ENCODE measurements around the gene RAPH1.

DNA sequence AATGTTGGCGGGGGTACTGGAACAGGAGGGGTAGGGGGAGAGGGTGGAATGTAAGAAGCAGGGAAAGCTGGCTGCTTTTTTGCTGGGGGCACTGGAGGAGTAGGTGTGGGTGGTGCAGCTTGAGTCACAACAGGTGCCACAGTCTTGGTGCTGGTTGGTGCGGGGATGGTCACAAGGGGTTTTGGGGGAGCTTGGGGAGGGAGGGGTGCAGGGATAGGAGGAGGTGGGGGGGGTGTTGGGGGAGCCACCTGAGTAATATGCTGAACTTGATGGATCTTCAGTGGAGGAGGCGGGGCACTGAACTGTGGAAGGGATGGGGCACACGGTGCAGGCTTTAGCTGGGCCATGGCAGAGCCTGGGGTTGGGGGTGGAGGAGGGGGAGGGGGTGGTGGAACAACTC, 94.4 kb downstream of the RAPH1 start:
- TF ChIP-seq EP300 (IDR thresholded peaks at IDR 0.05; ENCODE audit: borderline replicate concordance) (no peak), TEAD4 (IDR thresholded peaks at IDR 0.05) (no peak), YY1 (IDR thresholded peaks at IDR 0.05; ENCODE audit: low read depth) (no peak), RAD21 (IDR thresholded peaks at IDR 0.05; ENCODE audit: low read depth) (no peak), CEBPB (IDR thresholded peaks at IDR 0.05) (no peak), NFIC (IDR thresholded peaks at IDR 0.05) (no peak), ZBTB7A (IDR thresholded peaks at IDR 0.05; ENCODE audit: low read depth) (no peak), TAF1 (IDR thresholded peaks at IDR 0.05; ENCODE audit: low read depth) (no peak), CREB1 (IDR thresholded peaks at IDR 0.05; ENCODE audit: low read depth) (no peak)
- TF ChIP-seq, protein P1, sequence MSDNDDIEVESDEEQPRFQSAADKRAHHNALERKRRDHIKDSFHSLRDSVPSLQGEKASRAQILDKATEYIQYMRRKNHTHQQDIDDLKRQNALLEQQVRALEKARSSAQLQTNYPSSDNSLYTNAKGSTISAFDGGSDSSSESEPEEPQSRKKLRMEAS (IDR thresholded peaks at IDR 0.05): no peak
- TF ChIP-seq, protein P2, sequence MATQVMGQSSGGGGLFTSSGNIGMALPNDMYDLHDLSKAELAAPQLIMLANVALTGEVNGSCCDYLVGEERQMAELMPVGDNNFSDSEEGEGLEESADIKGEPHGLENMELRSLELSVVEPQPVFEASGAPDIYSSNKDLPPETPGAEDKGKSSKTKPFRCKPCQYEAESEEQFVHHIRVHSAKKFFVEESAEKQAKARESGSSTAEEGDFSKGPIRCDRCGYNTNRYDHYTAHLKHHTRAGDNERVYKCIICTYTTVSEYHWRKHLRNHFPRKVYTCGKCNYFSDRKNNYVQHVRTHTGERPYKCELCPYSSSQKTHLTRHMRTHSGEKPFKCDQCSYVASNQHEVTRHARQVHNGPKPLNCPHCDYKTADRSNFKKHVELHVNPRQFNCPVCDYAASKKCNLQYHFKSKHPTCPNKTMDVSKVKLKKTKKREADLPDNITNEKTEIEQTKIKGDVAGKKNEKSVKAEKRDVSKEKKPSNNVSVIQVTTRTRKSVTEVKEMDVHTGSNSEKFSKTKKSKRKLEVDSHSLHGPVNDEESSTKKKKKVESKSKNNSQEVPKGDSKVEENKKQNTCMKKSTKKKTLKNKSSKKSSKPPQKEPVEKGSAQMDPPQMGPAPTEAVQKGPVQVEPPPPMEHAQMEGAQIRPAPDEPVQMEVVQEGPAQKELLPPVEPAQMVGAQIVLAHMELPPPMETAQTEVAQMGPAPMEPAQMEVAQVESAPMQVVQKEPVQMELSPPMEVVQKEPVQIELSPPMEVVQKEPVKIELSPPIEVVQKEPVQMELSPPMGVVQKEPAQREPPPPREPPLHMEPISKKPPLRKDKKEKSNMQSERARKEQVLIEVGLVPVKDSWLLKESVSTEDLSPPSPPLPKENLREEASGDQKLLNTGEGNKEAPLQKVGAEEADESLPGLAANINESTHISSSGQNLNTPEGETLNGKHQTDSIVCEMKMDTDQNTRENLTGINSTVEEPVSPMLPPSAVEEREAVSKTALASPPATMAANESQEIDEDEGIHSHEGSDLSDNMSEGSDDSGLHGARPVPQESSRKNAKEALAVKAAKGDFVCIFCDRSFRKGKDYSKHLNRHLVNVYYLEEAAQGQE (IDR thresholded peaks at IDR 0.05; ENCODE audit: low read depth): no peak
- TF ChIP-seq, protein P3, sequence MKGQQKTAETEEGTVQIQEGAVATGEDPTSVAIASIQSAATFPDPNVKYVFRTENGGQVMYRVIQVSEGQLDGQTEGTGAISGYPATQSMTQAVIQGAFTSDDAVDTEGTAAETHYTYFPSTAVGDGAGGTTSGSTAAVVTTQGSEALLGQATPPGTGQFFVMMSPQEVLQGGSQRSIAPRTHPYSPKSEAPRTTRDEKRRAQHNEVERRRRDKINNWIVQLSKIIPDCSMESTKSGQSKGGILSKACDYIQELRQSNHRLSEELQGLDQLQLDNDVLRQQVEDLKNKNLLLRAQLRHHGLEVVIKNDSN (IDR thresholded peaks at IDR 0.05): no peak

Measured in Ishikawa (cell line).